ENCODE measurements around the gene PAX3. TPM values are rescaled to one million over a fixed set of nuclear protein-coding genes. Genes with fewer than 3 reads are reported as not detected.

Gene PAX3
- polyA plus RNA-seq (2014; cell fraction: cytosol; rRNA removed) = not detected in 2 replicates
- not detected in 2 replicates for polyA plus RNA-seq (2014; cell fraction: nucleus; rRNA removed)

- no peak for DNase-seq (ENCODE audit: low spot score)
Observed at GRCh38 chr2:222298311-222299150, at the start of gene PAX3. Gene PAX3 (minus strand): TSS chr2:222298998. CDS start chr2:222298615, 383 bp downstream.

GRCh38 chr2:222341331-222341730 is 42.5 kb upstream of the PAX3 start:
- DNase-seq (ENCODE audit: low spot score) = no peak

- no peak for DNase-seq (ENCODE audit: low spot score)
Observed at GRCh38 chr2:222338374-222338773, 39.6 kb upstream of the PAX3 start.

GRCh38 chr2:222336931-222337330 is 38.1 kb upstream of the PAX3 start:
- DNase-seq (ENCODE audit: low spot score) = no peak

- DNase-seq (ENCODE audit: low spot score) = no peak
Observed at GRCh38 chr2:222336442-222336841, 37.6 kb upstream of the PAX3 start.

- no peak for DNase-seq (ENCODE audit: low spot score)
Observed at GRCh38 chr2:222334914-222335313, 36.1 kb upstream of the PAX3 start.

- DNase-seq (ENCODE audit: low spot score) = no peak
Observed at GRCh38 chr2:222333397-222333796, 34.6 kb upstream of the PAX3 start.

- no peak for DNase-seq (ENCODE audit: low spot score)
Observed at GRCh38 chr2:222332116-222332515, 33.3 kb upstream of the PAX3 start.

GRCh38 chr2:222330910-222331309 is 32.1 kb upstream of the PAX3 start:
- DNase-seq (ENCODE audit: low spot score) = peak; percentile 24

GRCh38 chr2:222322236-222322635 is 23.4 kb upstream of the PAX3 start:
- no peak for DNase-seq (ENCODE audit: low spot score)

- DNase-seq (ENCODE audit: low spot score) = peak; percentile 38
Observed at GRCh38 chr2:222320436-222321395, 21.9 kb upstream of the PAX3 start.

- DNase-seq (ENCODE audit: low spot score) = peak; percentile 79
Observed at GRCh38 chr2:222319586-222320435, 21.0 kb upstream of the PAX3 start.

- peak; percentile 77 for DNase-seq (ENCODE audit: low spot score)
Observed at GRCh38 chr2:222318712-222319585, 20.2 kb upstream of the PAX3 start.

- peak; percentile 88 for DNase-seq (ENCODE audit: low spot score)
Observed at GRCh38 chr2:222318026-222318711, 19.4 kb upstream of the PAX3 start.

- DNase-seq (ENCODE audit: low spot score) = no peak
Observed at GRCh38 chr2:222315443-222316121, 16.8 kb upstream of the PAX3 start.

- DNase-seq (ENCODE audit: low spot score) = no peak
Observed at GRCh38 chr2:222313816-222314215, 15.0 kb upstream of the PAX3 start.

- no peak for DNase-seq (ENCODE audit: low spot score)
Observed at GRCh38 chr2:222311978-222312738, 13.4 kb upstream of the PAX3 start.

GRCh38 chr2:222311319-222311977 is 12.7 kb upstream of the PAX3 start:
- no peak for DNase-seq (ENCODE audit: low spot score)

All from SK-N-DZ (cell line).